OCI-LY7 (cell line): ENCODE measurements around the gene CTNNA2.

Experiments used
- CTCF ChIP-seq: fragments of 200-600 bp; sonication (generic); conservative IDR thresholded peaks from 2 replicates; pipeline ENCODE4 v1.5.1; 2014; ENCODE audit warnings: mild to moderate bottlenecking, antibody characterized with exemption, low read length, moderate library complexity, mixed read lengths
- EZH2phosphoT487 ChIP-seq: fragments of 200-600 bp; sonication (generic); IDR thresholded peaks from 2 replicates; pipeline ENCODE4 v1.6.1; 2018; ENCODE audit warnings: low read depth, borderline replicate concordance, mild to moderate bottlenecking, mixed run types, antibody characterized with exemption, low read length, moderate library complexity, mixed read lengths

GRCh38 chr2:80519699-80520291 is 1006.9 kb downstream of the CTNNA2 start:
- no peak for TF ChIP-seq CTCF
- no peak for TF ChIP-seq EZH2phosphoT487
